HPDE6-E6E7 (cell line): Measurements from ENCODE around the gene FOXP4.

Experiments
- DNase-seq: peaks from one replicate; pipeline ENCODE4 v3.0.0; 2011; ENCODE audit warnings: missing footprints; ENCODE audit errors: extremely low spot score

FOXP4 gene

GRCh38 chr6:41644297-41644879 is 98.2 kb downstream of the FOXP4 start:
- DNase-seq = peak; percentile 70

GRCh38 chr6:41645007-41645618 is 98.9 kb downstream of the FOXP4 start:
- no peak for DNase-seq

- no peak for DNase-seq
Observed at GRCh38 chr6:41646026-41646795, 100.0 kb downstream of the FOXP4 start.

- no peak for DNase-seq
Observed at GRCh38 chr6:41647061-41647511, 100.9 kb downstream of the FOXP4 start.

- no peak for DNase-seq
Observed at GRCh38 chr6:41648070-41648585, 101.9 kb downstream of the FOXP4 start.

GRCh38 chr6:41648921-41649320 is 102.7 kb downstream of the FOXP4 start:
- no peak for DNase-seq

GRCh38 chr6:41649596-41649995 is 103.4 kb downstream of the FOXP4 start:
- no peak for DNase-seq

GRCh38 chr6:41650120-41650519 is 103.9 kb downstream of the FOXP4 start:
- no peak for DNase-seq

- no peak for DNase-seq
Observed at GRCh38 chr6:41651246-41651961, 105.2 kb downstream of the FOXP4 start.
